Keratinocyte (primary cell): Measurements from ENCODE around the gene ABCA3. TPM values are rescaled to one million over a fixed set of nuclear protein-coding genes. Genes with fewer than 3 reads are reported as not detected.

Experiments
- DNase-seq: peaks from one replicate; pipeline ENCODE4 v3.0.0-alpha.2; 2011; ENCODE audit warnings: low read depth, missing footprints, low spot score
- FAIRE-seq: peaks from 2 replicates; lab custom pipeline; 2011; peaks lifted over from hg19 to GRCh38; lab: Jason Lieb, UNC
- H2AFZ ChIP-seq: 2 replicates; pipeline ENCODE4 v1.6.0; 2012; ENCODE audit warnings: low read length, control low read depth, inconsistent platforms; ENCODE audit not compliant: control insufficient read depth
- H3K27ac ChIP-seq: 2 replicates; pipeline ENCODE4 v1.5.1; 2011; ENCODE audit warnings: low read length; ENCODE audit not compliant: control insufficient read depth, insufficient read depth
- H3K27me3 ChIP-seq: 3 replicates; pipeline ENCODE4 v1.6.0; 2011; ENCODE audit warnings: low read length; ENCODE audit not compliant: control insufficient read depth, insufficient read depth; ENCODE audit errors: extremely low read depth
- H3K36me3 ChIP-seq, 2 experiments: 2 replicates in 1 of 2; 3 replicates in 1 of 2; pipeline ENCODE4 v1.5.1; 2011; ENCODE audit warnings: low read length in 2 of 2, mild to moderate bottlenecking in 1 of 2; ENCODE audit not compliant: control insufficient read depth in 2 of 2, insufficient read depth in 2 of 2; ENCODE audit errors: extremely low read depth in 1 of 2
- H3K4me1 ChIP-seq: 3 replicates; pipeline ENCODE4 v1.5.1; 2011; ENCODE audit warnings: low read length; ENCODE audit not compliant: control insufficient read depth, insufficient read depth; ENCODE audit errors: extremely low read depth
- H3K4me2 ChIP-seq: 3 replicates; pipeline ENCODE4 v1.6.0; 2011; ENCODE audit warnings: low read depth, low read length; ENCODE audit not compliant: control insufficient read depth, insufficient read depth; ENCODE audit errors: extremely low read depth
- H3K4me3 ChIP-seq, 3 experiments: fragments of 200-600 bp in 1 of 3; sonication (generic) in 1 of 3; 2 replicates in 2 of 3; 3 replicates in 1 of 3; pipeline ENCODE4 v1.5.1; 2011 to 2016; ENCODE audit warnings: low read length in 3 of 3, mild to moderate bottlenecking in 3 of 3, control low read depth in 2 of 3, inconsistent platforms in 1 of 3, low read depth in 1 of 3, mixed read lengths in 1 of 3, mixed run types in 1 of 3, moderate library complexity in 1 of 3; ENCODE audit not compliant: control insufficient read depth in 2 of 3, insufficient read depth in 2 of 3; ENCODE audit errors: extremely low read depth in 1 of 3
- H3K79me2 ChIP-seq: 2 replicates; pipeline ENCODE4 v1.6.0; 2012; ENCODE audit warnings: low read length; ENCODE audit not compliant: control insufficient read depth, insufficient read depth
- H3K9ac ChIP-seq: 3 replicates; pipeline ENCODE4 v1.6.0; 2011; ENCODE audit warnings: low read length; ENCODE audit not compliant: control insufficient read depth, insufficient read depth; ENCODE audit errors: extremely low read depth
- H3K9me1 ChIP-seq: 3 replicates; pipeline ENCODE4 v1.6.0; 2011; ENCODE audit warnings: low read length; ENCODE audit not compliant: control insufficient read depth, insufficient read depth; ENCODE audit errors: extremely low read depth
- H3K9me3 ChIP-seq: 2 replicates; pipeline ENCODE4 v1.5.1; 2012; ENCODE audit warnings: low read depth, low read length; ENCODE audit not compliant: control insufficient read depth
- H4K20me1 ChIP-seq: 3 replicates; pipeline ENCODE4 v1.6.0; 2011; ENCODE audit warnings: low read length; ENCODE audit not compliant: control insufficient read depth, insufficient read depth; ENCODE audit errors: extremely low read depth
- CTCF ChIP-seq, 3 experiments: IDR thresholded peaks in 1 of 3; conservative IDR thresholded peaks in 1 of 3; optimal IDR thresholded peaks in 1 of 3; 2 replicates in 2 of 3; 3 replicates in 1 of 3; pipeline versions ENCODE3 to v1.5.1; 2011; ENCODE audit warnings: low read length in 3 of 3, mild to moderate bottlenecking in 3 of 3, moderate library complexity in 2 of 3, control low read depth in 1 of 3, inconsistent platforms in 1 of 3; ENCODE audit not compliant: insufficient read depth in 2 of 3; ENCODE audit errors: extremely low read depth in 1 of 3
- EZH2 ChIP-seq: IDR thresholded peaks from one replicate; pipeline ENCODE4 v1.6.1; 2012; ENCODE audit warnings: inconsistent platforms, mild to moderate bottlenecking, low read length, moderate library complexity
- dilution Hi-C: fragments of 300-500 bp; cut with MboI; formaldehyde crosslinking; loops from one replicate; pipeline ENCODE4 v1.7.0; 2020; ENCODE audit warnings: low sequenced_read_pairs; ENCODE audit not compliant: extremely low pct_ligation_motif_present
- polyA plus RNA-seq, 5 experiments: library from polyadenylated mRNA; depleted of rRNA in 3 of 5; stranded (reverse) in 3 of 5; stranded (forward) in 1 of 5; unstranded in 1 of 5; fragments of >200 nt; gene quantifications; 1 replicate in 1 of 5; 2 replicates in 3 of 5; 3 replicates in 1 of 5; pipeline versions ENCODE4 v1.2.1 to v1.2.3, GENCODE V29; 2011 to 2012; ENCODE audit warnings: missing spikeins in 2 of 5, low read depth in 1 of 5, low replicate concordance in 1 of 5

Gene ABCA3
- polyA plus RNA-seq, 1 donor (not counting 4 experiments of a cell fraction or from before 2014, with no cell fraction given) = 0.08 TPM

- dilution Hi-C loops = no loop called here
- FAIRE-seq (no peak), DNase-seq (no peak)
- no peak within 1 kb of the TSS for H3K9ac ChIP-seq
- H3K27ac ChIP-seq = no peak within 1 kb of the TSS
- H4K20me1 ChIP-seq = peaks cover 10% of the 10 kb centered on the region
- peak in 1 of 3 experiments; percentile 10 for TF ChIP-seq CTCF (optimal IDR thresholded peaks at IDR 0.05 in 1 of 3, IDR thresholded peaks at IDR 0.05 in 1 of 3, conservative IDR thresholded peaks at IDR 0.05 in 1 of 3; ENCODE audit: extremely low read depth in 1 of 3, insufficient read depth in 2 of 3, low read length in 3 of 3)
- peak; percentile 98 for TF ChIP-seq EZH2
- H2AFZ ChIP-seq = no peak within 1 kb of the TSS
- H3K79me2 ChIP-seq = no peaks in the 10 kb centered on the region
- H3K27me3 ChIP-seq = peaks cover 32% of the 10 kb centered on the region
- no peaks in the 10 kb centered on the region for H3K9me1 ChIP-seq
- H3K4me1 ChIP-seq = peaks cover under 1% of the 10 kb centered on the region
- no peaks in the 10 kb centered on the region for H3K9me3 ChIP-seq
- H3K36me3 ChIP-seq = peaks cover 21 to 32% of the 10 kb centered on the region in 2 experiments
- H3K4me2 ChIP-seq = peak within 1 kb of the TSS; percentile 16
- peak within 1 kb of the TSS in 1 of 3 experiments; percentile 34 for H3K4me3 ChIP-seq
Measured at GRCh38 chr16:2236337-2237101, 104.0 kb downstream of the ABCA3 start, which contains the start of gene DNASE1L2. DNASE1L2 (plus strand) TSS chr16:2236444; CDS start chr16:2236817, 373 bp downstream.

- Histone ChIP-seq H3K27ac (no peak overlapping the region), H3K4me3 (no peak overlapping the region), H3K9me3 (no peaks in the 10 kb centered on the region), H2AFZ (no peak overlapping the region), H3K9ac (no peak overlapping the region), H3K79me2 (no peaks in the 10 kb centered on the region), H3K27me3 (peaks cover 32% of the 10 kb centered on the region), H3K9me1 (peaks cover 3% of the 10 kb centered on the region), H3K4me1 (peaks cover 8% of the 10 kb centered on the region), H4K20me1 (peaks cover 10% of the 10 kb centered on the region), H3K4me2 (no peak overlapping the region), H3K36me3 (peaks cover 21 to 35% of the 10 kb centered on the region in 2 experiments)
- dilution Hi-C loops = no loop called here
- FAIRE-seq (no peak), DNase-seq (no peak)
- TF ChIP-seq EZH2 (no peak), CTCF (optimal IDR thresholded peaks at IDR 0.05 in 1 of 3, IDR thresholded peaks at IDR 0.05 in 1 of 3, conservative IDR thresholded peaks at IDR 0.05 in 1 of 3; ENCODE audit: extremely low read depth in 1 of 3, insufficient read depth in 2 of 3, low read length in 3 of 3) (no peak)
Measured at GRCh38 chr16:2235695-2236336, 104.7 kb downstream of the ABCA3 start.
